H1 (cell line): ENCODE measurements around the gene GNAO1. TPM values are rescaled to one million over a fixed set of nuclear protein-coding genes. Genes with fewer than 3 reads are reported as not detected.

Source experiments
- CTCF ChIA-PET: fragments of 300-600 bp; sonication (Branson Sonifier 250); formaldehyde crosslinking; loops from one replicate; lab custom pipeline; 2021; ENCODE audit not compliant: partially characterized antibody; lab: Charles Lee
- POLR2A ChIA-PET: fragments of 300-600 bp; sonication (Branson Sonifier 250); formaldehyde crosslinking; loops from one replicate; lab custom pipeline; 2021; ENCODE audit warnings: inconsistent platforms; ENCODE audit not compliant: partially characterized antibody; lab: Charles Lee
- DNase-seq, 2 experiments: peaks; one replicate each; pipeline versions ENCODE4 v3.0.0 to v3.0.0-alpha.2; 2010 to 2022; ENCODE audit warnings: low spot score in 2 of 2, low read depth in 1 of 2, mixed read lengths in 1 of 2
- FAIRE-seq: peaks from 2 replicates; lab custom pipeline; 2011; peaks lifted over from hg19 to GRCh38; lab: Jason Lieb, UNC
- H2AFZ ChIP-seq: 2 replicates; pipeline ENCODE4 v1.8.1; 2012; ENCODE audit warnings: low read length, inconsistent platforms
- H2AK5ac ChIP-seq: 2 replicates; pipeline ENCODE4 v1.6.1; 2013; ENCODE audit warnings: low read depth, low read length
- H2BK120ac ChIP-seq: replicated peaks from 2 replicates; pipeline ENCODE3; 2013; ENCODE audit warnings: low read depth, low read length, inconsistent platforms
- H2BK12ac ChIP-seq: 2 replicates; pipeline ENCODE4 v1.6.1; 2013; ENCODE audit warnings: low read depth, low read length
- H2BK15ac ChIP-seq: 2 replicates; pipeline ENCODE4 v1.6.1; 2013; ENCODE audit warnings: low read length
- H2BK20ac ChIP-seq: 2 replicates; pipeline ENCODE4 v1.6.1; 2013; ENCODE audit warnings: low read length
- H2BK5ac ChIP-seq: 2 replicates; pipeline ENCODE4 v1.6.1; 2013; ENCODE audit warnings: low read depth, low read length
- H3K14ac ChIP-seq: 2 replicates; pipeline ENCODE4 v1.6.1; 2013; ENCODE audit warnings: inconsistent platforms; ENCODE audit not compliant: insufficient read length
- H3K18ac ChIP-seq: 2 replicates; pipeline ENCODE4 v1.6.1; 2013; ENCODE audit warnings: low read length; ENCODE audit errors: extremely low read depth
- H3K23ac ChIP-seq: 2 replicates; pipeline ENCODE4 v1.6.1; 2013; ENCODE audit warnings: inconsistent platforms; ENCODE audit not compliant: insufficient read length
- H3K23me2 ChIP-seq: 2 replicates; pipeline ENCODE4 v1.6.1; 2013; ENCODE audit warnings: low read depth, low read length
- H3K27ac ChIP-seq: 2 replicates; pipeline ENCODE4 v1.6.1; 2011; ENCODE audit warnings: low read depth, low read length, inconsistent platforms
- H3K27me3 ChIP-seq, 4 experiments: replicated peaks in 1 of 4; 1 replicate in 1 of 4; 2 replicates in 3 of 4; pipeline versions ENCODE4 v1.6.1 to v1.8.1; 2011 to 2013; ENCODE audit warnings: low read length in 3 of 4, mild to moderate bottlenecking in 3 of 4, inconsistent platforms in 2 of 4, mixed read lengths in 2 of 4, moderate library complexity in 1 of 4; ENCODE audit not compliant: control insufficient read depth in 3 of 4, insufficient read depth in 3 of 4; ENCODE audit errors: extremely low read depth in 1 of 4
- H3K36me3 ChIP-seq, 4 experiments: 2 replicates each; pipeline versions ENCODE4 v1.6.1 to v1.8.1; 2011 to 2013; ENCODE audit warnings: mild to moderate bottlenecking in 4 of 4, low read length in 3 of 4, moderate library complexity in 2 of 4, control low read depth in 1 of 4, inconsistent platforms in 1 of 4; ENCODE audit not compliant: insufficient read depth in 4 of 4, control insufficient read depth in 2 of 4
- H3K4ac ChIP-seq: replicated peaks from 2 replicates; pipeline ENCODE3; 2013; ENCODE audit warnings: low read length, low read depth, mixed read lengths, inconsistent platforms; ENCODE audit not compliant: insufficient read length
- H3K4me1 ChIP-seq, 4 experiments: replicated peaks in 1 of 4; 1 replicate in 1 of 4; 2 replicates in 3 of 4; pipeline versions ENCODE4 v1.6.1 to v1.8.1; 2011 to 2013; ENCODE audit warnings: low read length in 3 of 4, inconsistent platforms in 2 of 4, mixed read lengths in 1 of 4; ENCODE audit not compliant: insufficient read depth in 4 of 4, control insufficient read depth in 3 of 4
- H3K4me2 ChIP-seq, 2 experiments: 2 replicates each; pipeline versions ENCODE4 v1.6.1 to v1.8.1; 2011 to 2013; ENCODE audit warnings: low read depth in 2 of 2, low read length in 2 of 2, control low read depth in 1 of 2, inconsistent platforms in 1 of 2, mild to moderate bottlenecking in 1 of 2; ENCODE audit not compliant: insufficient read depth in 1 of 2
- H3K4me3 ChIP-seq, 4 experiments: fragments of 200-600, 300-600 bp in 1 of 4; sonication (generic), shearing (Covaris generic), sonication (Bioruptor Twin) in 1 of 4; 2 replicates each; pipeline versions ENCODE4 v1.5.1 to v1.8.1; 2011 to 2016; ENCODE audit warnings: low read length in 4 of 4, low read depth in 3 of 4, control low read depth in 2 of 4, inconsistent platforms in 2 of 4, mild to moderate bottlenecking in 2 of 4, mixed read lengths in 1 of 4, moderate library complexity in 1 of 4; ENCODE audit not compliant: insufficient read depth in 2 of 4; ENCODE audit errors: extremely low read depth in 1 of 4
- H3K56ac ChIP-seq: replicated peaks from 2 replicates; pipeline ENCODE3; 2013; ENCODE audit warnings: low read depth, mild to moderate bottlenecking, mixed read lengths, low read length, inconsistent platforms; ENCODE audit not compliant: insufficient read length
- H3K79me1 ChIP-seq: 2 replicates; pipeline ENCODE4 v1.6.1; 2013; ENCODE audit warnings: low read depth, low read length, control low read depth
- H3K79me2 ChIP-seq, 2 experiments: 2 replicates each; pipeline versions ENCODE4 v1.6.1 to v1.8.1; 2012 to 2013; ENCODE audit warnings: low read length in 2 of 2, mild to moderate bottlenecking in 2 of 2, inconsistent platforms in 1 of 2; ENCODE audit not compliant: insufficient read depth in 2 of 2, control insufficient read depth in 1 of 2
- H3K9ac ChIP-seq, 4 experiments: replicated peaks in 1 of 4; 1 replicate in 1 of 4; 2 replicates in 3 of 4; pipeline versions ENCODE4 v1.6.1 to v1.8.1; 2011 to 2013; ENCODE audit warnings: low read depth in 3 of 4, low read length in 3 of 4, control low read depth in 2 of 4, mild to moderate bottlenecking in 2 of 4, moderate library complexity in 2 of 4, inconsistent platforms in 1 of 4; ENCODE audit errors: extremely low read depth in 1 of 4
- H3K9me3 ChIP-seq, 2 experiments: 2 replicates each; pipeline versions ENCODE4 v1.6.1 to v1.8.1; 2012 to 2013; ENCODE audit warnings: mild to moderate bottlenecking in 2 of 2, moderate library complexity in 2 of 2, control low read depth in 1 of 2, inconsistent platforms in 1 of 2, low read depth in 1 of 2, low read length in 1 of 2, mixed read lengths in 1 of 2; ENCODE audit not compliant: insufficient read depth in 2 of 2
- H4K20me1 ChIP-seq, 2 experiments: replicated peaks in 1 of 2; 2 replicates each; pipeline versions ENCODE3 to v1.8.1; 2011 to 2013; ENCODE audit warnings: inconsistent platforms in 2 of 2, low read length in 2 of 2, mild to moderate bottlenecking in 1 of 2; ENCODE audit not compliant: insufficient read depth in 2 of 2, control insufficient read depth in 1 of 2
- H4K5ac ChIP-seq: 2 replicates; pipeline ENCODE4 v1.6.1; 2013; ENCODE audit warnings: low read length, low read depth, mixed read lengths, inconsistent platforms; ENCODE audit not compliant: insufficient read length
- H4K8ac ChIP-seq: 2 replicates; pipeline ENCODE4 v1.8.0; 2013; ENCODE audit warnings: mild to moderate bottlenecking, moderate library complexity, low read length, inconsistent platforms; ENCODE audit not compliant: insufficient read depth; ENCODE audit errors: extremely low read depth
- H4K91ac ChIP-seq: replicated peaks from 2 replicates; pipeline ENCODE3; 2013; ENCODE audit warnings: low read length, mixed read lengths, inconsistent platforms; ENCODE audit not compliant: insufficient read length
- CBX5 ChIP-seq: fragments of 300-800, 300-1000 bp; sonication (generic); IDR thresholded peaks from 2 replicates; pipeline ENCODE4 v1.7.1; 2016; ENCODE audit warnings: antibody characterized with exemption, low read length, low read depth
- CTCF ChIP-seq, 3 experiments: IDR thresholded peaks; 1 replicate in 2 of 3; 2 replicates in 1 of 3; pipeline versions ENCODE4 v1.5.1 to v1.6.1; 2011; ENCODE audit warnings: low read length in 3 of 3, mild to moderate bottlenecking in 3 of 3, inconsistent platforms in 2 of 3, low read depth in 1 of 3, moderate library complexity in 1 of 3; ENCODE audit not compliant: insufficient read depth in 1 of 3; ENCODE audit errors: control extremely low read depth in 1 of 3
- HDAC2 ChIP-seq, 2 experiments: fragments of 300-600 bp in 1 of 2; sonication (generic) in 1 of 2; IDR thresholded peaks; 2 replicates each; pipeline ENCODE4 v1.6.1; 2011 to 2012; ENCODE audit warnings: low read depth in 2 of 2, low read length in 2 of 2, mild to moderate bottlenecking in 2 of 2, moderate library complexity in 2 of 2, borderline replicate concordance in 1 of 2, inconsistent platforms in 1 of 2
- KDM4A ChIP-seq: IDR thresholded peaks from one replicate; pipeline ENCODE4 v1.7.1; 2012; ENCODE audit warnings: low read depth, mild to moderate bottlenecking, moderate library complexity, low read length, inconsistent platforms; ENCODE audit not compliant: severe bottlenecking
- PHF8 ChIP-seq: fragments of 200-600 bp; sonication (generic); conservative IDR thresholded peaks from 2 replicates; pipeline ENCODE4 v1.7.1; 2012; ENCODE audit warnings: low read depth, mild to moderate bottlenecking, inconsistent platforms, low read length, moderate library complexity
- SAP30 ChIP-seq: fragments of 300-600 bp; sonication (generic); IDR thresholded peaks from 2 replicates; pipeline ENCODE4 v1.7.1; 2012; ENCODE audit warnings: low read length, moderate library complexity, mild to moderate bottlenecking, inconsistent platforms; ENCODE audit not compliant: insufficient read depth, insufficient replicate concordance
- SIN3A ChIP-seq, 2 experiments: IDR thresholded peaks in 1 of 2; conservative IDR thresholded peaks in 1 of 2; 2 replicates each; pipeline ENCODE4 v1.6.1; 2011 to 2012; ENCODE audit warnings: low read length in 2 of 2, improper control_type of control experiment in 1 of 2, low read depth in 1 of 2, mild to moderate bottlenecking in 1 of 2
- SIRT6 ChIP-seq: IDR thresholded peaks from one replicate; pipeline ENCODE4 v1.7.1; 2012; ENCODE audit warnings: low read length, inconsistent platforms
- SP2 ChIP-seq: IDR thresholded peaks from 2 replicates; pipeline ENCODE4 v1.6.1; 2012; ENCODE audit warnings: mild to moderate bottlenecking, low read length, inconsistent platforms
- ZNF274 ChIP-seq: IDR thresholded peaks from 2 replicates; pipeline ENCODE4 v1.7.0; 2012; ENCODE audit warnings: low read length, borderline replicate concordance; ENCODE audit errors: extremely low read depth
- WGBS, 2 experiments: shearing (Covaris generic) in 1 of 2; methylation state at CpG; one replicate each; pipeline versions ENCODE4 v1.1.6 to v1.1.7; 2013 to 2015; ENCODE audit warnings: low lambda C conversion rate in 2 of 2, mixed read lengths in 2 of 2, inconsistent platforms in 1 of 2, low coverage in 1 of 2, missing lambda C conversion rate in 1 of 2; ENCODE audit not compliant: insufficient replicate concordance in 2 of 2, insufficient coverage in 1 of 2, insufficient read length in 1 of 2; ENCODE audit errors: extremely low coverage in 1 of 2, missing lambda C conversion rate in 1 of 2; 5-methylcytosine and 5-hydroxymethylcytosine counted together
- polyA plus RNA-seq, 7 experiments: library from polyadenylated mRNA; depleted of rRNA in 3 of 7; stranded (reverse) in 5 of 7; unstranded in 2 of 7; fragments of >200 nt in 5 of 7; fragments of 200-250 nt in 2 of 7; gene quantifications; 1 replicate in 5 of 7; 2 replicates in 1 of 7; 4 replicates in 1 of 7; pipeline versions ENCODE4 v1.2.1 to v1.2.3, GENCODE V29; 2011 to 2013; ENCODE audit warnings: missing spikeins in 2 of 7, mixed read lengths in 2 of 7
- total RNA-seq: library from RNA; stranded (reverse); fragmentation: NEBNext Ultra II Directional; extraction: Animal tissue kit (Norgen Biotek cat#: 25700); gene quantifications from 2 replicates; pipeline ENCODE4 v1.2.1, GENCODE V29; 2021

Gene GNAO1
- total and polyA plus RNA-seq, 2 of the 8 experiments (the other 6 are each of a cell fraction or from before 2014, with no cell fraction given): 6.7 to 34.4 TPM

- Histone ChIP-seq H3K79me2 (no peaks in the 10 kb centered on the region), H4K8ac (no peak overlapping the region), H3K27me3 (no peaks in the 10 kb centered on the region), H2BK12ac (no peak overlapping the region), H4K5ac (no peak overlapping the region), H3K4me1 (peaks cover 0 to 2% (median under 1%) of the 10 kb centered on the region in 4 experiments; a peak in 3 of 7 replicates), H3K9ac (no peak overlapping the region), H2BK20ac (no peak overlapping the region), H3K36me3 (no peaks in the 10 kb centered on the region), H3K4me2 (no peak overlapping the region), H3K23ac (no peak overlapping the region), H2AK5ac (no peak overlapping the region), H3K4me3 (no peak overlapping the region), H3K18ac (no peak overlapping the region), H3K23me2 (no peaks in the 10 kb centered on the region), H2BK15ac (no peak overlapping the region), H2AFZ (no peak overlapping the region), H3K4ac (no peak overlapping the region), H4K20me1 (peaks cover 0 to 2% of the 10 kb centered on the region in 2 experiments), H4K91ac (no peak overlapping the region), H3K9me3 (no peaks in the 10 kb centered on the region), H3K79me1 (peaks cover 12% of the 10 kb centered on the region), H3K56ac (no peak overlapping the region), H2BK120ac (no peak overlapping the region), H3K27ac (no peak overlapping the region), H2BK5ac (no peak overlapping the region), H3K14ac (no peak overlapping the region)
- WGBS, 2 experiments: 87% methylated on average over 6 of the region's 6 CpGs; no CpG with 5 or more reads in 1 of the 2 experiments
- POLR2A ChIA-PET: interaction anchor here (0.7 kb wide), 1 partner anchor 12 kb away, joined by 3 read pairs; no protein-coding TSS in a partner anchor
- CTCF ChIA-PET: interaction anchor here (0.6 to 1.6 kb wide), 2 partner anchors 35 to 142 kb away, joined by 3 read pairs; no protein-coding TSS in a partner anchor
- no peak for DNase-seq
- no peak for FAIRE-seq
- TF ChIP-seq SIN3A (conservative IDR thresholded peaks at IDR 0.05 in 1 of 2, IDR thresholded peaks at IDR 0.05 in 1 of 2; ENCODE audit: low read depth in 1 of 2, low read length in 2 of 2) (no peak), ZNF274 (no peak), KDM4A (no peak), HDAC2 (IDR thresholded peaks at IDR 0.05; ENCODE audit: borderline replicate concordance in 1 of 2, low read depth in 2 of 2, low read length in 2 of 2) (no peak), CBX5 (no peak), SAP30 (no peak), SIRT6 (no peak), PHF8 (no peak), SP2 (no peak), CTCF (IDR thresholded peaks at IDR 0.05; ENCODE audit: control extremely low read depth in 1 of 3, insufficient read depth in 1 of 3, low read depth in 1 of 3, low read length in 3 of 3) (no peak)
Measured at GRCh38 chr16:56237451-56237930, 46.2 kb downstream of the GNAO1 start.
